ENCODE data around the gene IGFBP5. TPM values are rescaled to one million over a fixed set of nuclear protein-coding genes. Genes with fewer than 3 reads are reported as not detected.

The IGFBP5 gene
- total RNA-seq, 1 experiment from 2014 or later: 157 TPM

DNA sequence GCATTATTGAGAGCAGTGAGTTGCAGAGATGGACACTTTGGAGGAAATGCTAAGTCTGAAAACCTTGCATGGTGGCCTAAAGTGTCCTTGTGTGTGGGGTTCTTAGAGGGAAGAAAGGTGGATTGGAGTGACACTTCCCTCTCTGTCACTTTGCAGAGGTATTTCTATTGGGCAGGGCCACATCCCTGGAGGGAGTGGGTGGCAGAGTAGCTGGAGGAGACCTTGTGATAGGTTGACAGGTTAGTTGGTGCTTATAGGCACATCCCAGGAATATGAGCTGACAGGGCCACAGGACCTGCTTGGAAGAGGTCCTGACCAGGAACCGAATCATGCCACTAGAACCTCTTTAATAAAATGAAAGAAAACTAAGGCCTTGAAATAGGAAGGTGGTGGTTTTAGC lies 972 bp upstream of the IGFBP5 start:
- Histone ChIP-seq H3K4me1 (ENCODE audit: insufficient read depth, low read length) (peaks cover 51% of the 10 kb centered on the region), H3K9me2 (replicated peaks; ENCODE audit: low read length) (no peaks in the 10 kb centered on the region), H4K20me1 (ENCODE audit: low read length) (no peaks in the 10 kb centered on the region), H3F3A (ENCODE audit: low read length, unreplicated experiment) (no peaks in the 10 kb centered on the region), H3K4me2 (ENCODE audit: low read length) (peak overlapping the region; percentile 49), H3K36me3 (ENCODE audit: low read depth, low read length) (no peaks in the 10 kb centered on the region), H3K79me2 (ENCODE audit: low read length) (no peaks in the 10 kb centered on the region), H2AFZ (ENCODE audit: low read length) (no peak overlapping the region), H3K27me3 (ENCODE audit: low read length) (no peaks in the 10 kb centered on the region), H3K4me3 (ENCODE audit: low read length) (no peak overlapping the region), H3K27ac (ENCODE audit: low read length) (no peak overlapping the region), H3K9me3 (ENCODE audit: low read length) (no peaks in the 10 kb centered on the region), H3K9ac (ENCODE audit: low read length) (no peak overlapping the region)
- no peak for ATAC-seq
- no peak for TF ChIP-seq EZH2phosphoT487 (IDR thresholded peaks at IDR 0.05; ENCODE audit: borderline replicate concordance, low read length)
- TF ChIP-seq, protein P1, sequence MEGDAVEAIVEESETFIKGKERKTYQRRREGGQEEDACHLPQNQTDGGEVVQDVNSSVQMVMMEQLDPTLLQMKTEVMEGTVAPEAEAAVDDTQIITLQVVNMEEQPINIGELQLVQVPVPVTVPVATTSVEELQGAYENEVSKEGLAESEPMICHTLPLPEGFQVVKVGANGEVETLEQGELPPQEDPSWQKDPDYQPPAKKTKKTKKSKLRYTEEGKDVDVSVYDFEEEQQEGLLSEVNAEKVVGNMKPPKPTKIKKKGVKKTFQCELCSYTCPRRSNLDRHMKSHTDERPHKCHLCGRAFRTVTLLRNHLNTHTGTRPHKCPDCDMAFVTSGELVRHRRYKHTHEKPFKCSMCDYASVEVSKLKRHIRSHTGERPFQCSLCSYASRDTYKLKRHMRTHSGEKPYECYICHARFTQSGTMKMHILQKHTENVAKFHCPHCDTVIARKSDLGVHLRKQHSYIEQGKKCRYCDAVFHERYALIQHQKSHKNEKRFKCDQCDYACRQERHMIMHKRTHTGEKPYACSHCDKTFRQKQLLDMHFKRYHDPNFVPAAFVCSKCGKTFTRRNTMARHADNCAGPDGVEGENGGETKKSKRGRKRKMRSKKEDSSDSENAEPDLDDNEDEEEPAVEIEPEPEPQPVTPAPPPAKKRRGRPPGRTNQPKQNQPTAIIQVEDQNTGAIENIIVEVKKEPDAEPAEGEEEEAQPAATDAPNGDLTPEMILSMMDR (conservative IDR thresholded peaks at IDR 0.05; ENCODE audit: low read depth, low read length): no peak
- ChIA-PET POLR2A (ENCODE audit: unreplicated experiment) (no interaction called here), CTCF (no interaction called here)
- no TSS peak for BruUV-seq (replicated peaks)
- intact Hi-C loops (cut with micrococcal nuclease): loop anchor here (1.0 to 10.0 kb wide), 4 partner anchors 471 to 814 kb away; no protein-coding TSS in a partner anchor
- no peak for DNase-seq

DNA sequence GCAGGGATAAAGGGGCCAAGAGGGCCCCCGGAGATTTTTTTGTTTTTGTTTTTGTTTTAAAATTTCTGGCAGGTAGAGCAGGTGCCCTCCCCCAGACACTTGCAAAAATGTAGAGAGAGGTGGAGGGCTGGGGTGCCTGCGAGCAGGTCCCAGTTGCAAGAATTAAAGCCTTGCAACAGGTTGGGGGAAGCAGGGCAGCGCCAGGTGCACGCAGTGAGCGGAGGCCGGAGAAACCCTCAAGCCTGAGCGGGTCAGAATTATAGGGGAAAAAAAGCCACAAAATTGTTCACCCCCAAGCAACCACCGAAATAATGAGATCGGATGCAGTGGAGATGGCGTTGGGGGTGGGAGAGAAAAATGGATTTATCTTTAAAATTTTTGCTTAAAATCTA lies 527 bp downstream of the IGFBP5 start:
- POLR2A ChIA-PET (ENCODE audit: unreplicated experiment): no interaction called here
- Histone ChIP-seq H3K27me3 (ENCODE audit: low read length) (no peaks in the 10 kb centered on the region), H3K27ac (ENCODE audit: low read length) (no peak overlapping the region), H3K9ac (ENCODE audit: low read length) (peak overlapping the region; percentile 17; the same call in 1 of the 2 replicates), H3K9me3 (ENCODE audit: low read length) (no peaks in the 10 kb centered on the region), H4K20me1 (ENCODE audit: low read length) (no peaks in the 10 kb centered on the region), H3K4me3 (ENCODE audit: low read length) (peak overlapping the region; percentile 83), H3F3A (ENCODE audit: low read length, unreplicated experiment) (no peaks in the 10 kb centered on the region), H2AFZ (ENCODE audit: low read length) (peak overlapping the region; percentile 71), H3K79me2 (ENCODE audit: low read length) (no peaks in the 10 kb centered on the region), H3K4me2 (ENCODE audit: low read length) (peak overlapping the region; percentile 95), H3K9me2 (replicated peaks; ENCODE audit: low read length) (no peaks in the 10 kb centered on the region), H3K36me3 (ENCODE audit: low read depth, low read length) (no peaks in the 10 kb centered on the region), H3K4me1 (ENCODE audit: insufficient read depth, low read length) (peaks cover 50% of the 10 kb centered on the region)
- no peak for DNase-seq
- BruUV-seq (replicated peaks): no TSS peak
- CTCF ChIA-PET: interaction anchor here (0.7 to 1.1 kb wide), 2 partner anchors 816 to 1104 kb away, joined by 8 to 10 read pairs; no protein-coding TSS in a partner anchor
- intact Hi-C loops (cut with micrococcal nuclease): loop anchor here (5.0 to 10.0 kb wide), 3 partner anchors 472 to 672 kb away; no protein-coding TSS in a partner anchor
- TF ChIP-seq, protein P1 (conservative IDR thresholded peaks at IDR 0.05; ENCODE audit: low read depth, low read length): no peak
- TF ChIP-seq EZH2phosphoT487 (IDR thresholded peaks at IDR 0.05; ENCODE audit: borderline replicate concordance, low read length): no peak
- ATAC-seq: no peak

DNA sequence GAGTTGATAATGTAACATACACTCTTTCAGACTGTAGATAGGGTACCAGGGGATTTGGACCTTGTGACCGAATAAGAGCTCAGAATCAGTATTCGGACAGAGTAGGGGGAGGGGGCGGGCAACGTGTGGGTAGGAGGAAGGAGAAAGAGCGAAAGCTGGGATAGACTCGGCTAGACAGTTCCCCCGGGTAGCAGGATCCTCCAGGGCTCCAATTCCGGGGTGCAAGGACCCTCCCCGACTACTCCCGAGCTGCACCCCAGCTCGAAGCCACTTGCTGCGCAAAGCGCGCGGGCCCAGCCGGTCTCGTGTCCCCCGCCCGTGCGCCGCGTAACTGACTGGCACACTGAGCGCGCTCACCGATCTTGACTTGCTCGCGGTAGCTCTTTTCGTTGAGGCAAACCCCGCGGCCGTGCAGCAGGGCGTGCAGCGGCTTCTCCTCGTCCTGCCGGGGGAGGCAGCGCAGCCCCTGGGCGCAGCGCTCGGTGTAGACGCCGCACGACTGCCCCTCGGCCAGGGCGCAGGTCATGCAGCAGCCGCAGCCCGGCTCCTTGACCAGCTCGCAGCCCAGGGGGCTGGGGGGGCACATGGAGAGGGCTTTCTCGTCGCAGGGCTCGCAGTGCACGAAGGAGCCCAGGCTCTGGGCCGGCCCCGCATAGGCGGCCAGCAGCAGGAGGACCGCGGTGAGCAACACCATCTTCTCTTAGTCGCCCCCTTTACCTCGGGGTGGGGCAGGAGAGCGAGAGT lies 1.1 kb downstream of the IGFBP5 start:
- POLR2A ChIA-PET (ENCODE audit: unreplicated experiment): interaction anchor here (0.6 kb wide), 1 partner anchor 321 kb away, joined by 3 read pairs; no protein-coding TSS in a partner anchor
- peak; percentile 54 for DNase-seq
- no peaks in the 10 kb centered on the region for H3K36me3 ChIP-seq (ENCODE audit: low read depth, low read length)
- H3K27ac ChIP-seq (ENCODE audit: low read length): no peak overlapping the region
- peak overlapping the region; percentile 95 for H3K4me2 ChIP-seq (ENCODE audit: low read length)
- CTCF ChIA-PET: interaction anchor here (0.6 kb wide), 1 partner anchor 1019 kb away, joined by 3 read pairs; no protein-coding TSS in a partner anchor
- ATAC-seq: no peak
- peaks cover 50% of the 10 kb centered on the region for H3K4me1 ChIP-seq (ENCODE audit: insufficient read depth, low read length)
- TF ChIP-seq EZH2 (IDR thresholded peaks at IDR 0.05; ENCODE audit: low read length, unreplicated experiment): no peak
- TF ChIP-seq, protein P1 (conservative IDR thresholded peaks at IDR 0.05; ENCODE audit: low read depth, low read length): 0 out of 2 replicates have a peak, but pooled peaks have one; percentile 16
- no TSS peak for BruUV-seq (replicated peaks)
- no peaks in the 10 kb centered on the region for H3F3A ChIP-seq (ENCODE audit: low read length, unreplicated experiment)
- no peaks in the 10 kb centered on the region for H3K9me2 ChIP-seq (replicated peaks; ENCODE audit: low read length)
- no peaks in the 10 kb centered on the region for H3K9me3 ChIP-seq (ENCODE audit: low read length)
- H2AFZ ChIP-seq (ENCODE audit: low read length): peak overlapping the region; percentile 71
- H4K20me1 ChIP-seq (ENCODE audit: low read length): no peaks in the 10 kb centered on the region
- peak overlapping the region; percentile 17; the same call in 1 of the 2 replicates for H3K9ac ChIP-seq (ENCODE audit: low read length)
- H3K79me2 ChIP-seq (ENCODE audit: low read length): no peaks in the 10 kb centered on the region
- no peaks in the 10 kb centered on the region for H3K27me3 ChIP-seq (ENCODE audit: low read length)
- peak overlapping the region; percentile 83 for H3K4me3 ChIP-seq (ENCODE audit: low read length)
- intact Hi-C loops (cut with micrococcal nuclease): loop anchor here (10.0 kb wide), 1 partner anchor 601 kb away; no protein-coding TSS in a partner anchor

All from PC-3 (cell line).